ENCODE data around the gene DPF3. TPM values are rescaled to one million over a fixed set of nuclear protein-coding genes. Genes with fewer than 3 reads are reported as not detected.

DPF3 gene
- total and polyA plus RNA-seq, 2 experiments from 2014 or later: 6.8 to 7.9 TPM

- in situ Hi-C loops (cut with MboI): no loop called here
- Histone ChIP-seq H3K27ac (no peak overlapping the region), H3K27me3 (replicated peaks; ENCODE audit: insufficient read depth) (no peaks in the 10 kb centered on the region), H3K9ac (no peak overlapping the region), H4K20me1 (ENCODE audit: insufficient read depth) (no peaks in the 10 kb centered on the region), H3K9me3 (ENCODE audit: low read depth) (no peaks in the 10 kb centered on the region), H3K4me1 (ENCODE audit: insufficient read depth) (peaks cover 23% of the 10 kb centered on the region), H3F3A (ENCODE audit: insufficient read depth) (peaks cover 18% of the 10 kb centered on the region), H3K36me3 (ENCODE audit: low read depth) (0 out of 2 replicates have a peak, but pooled peaks cover 5% of the 10 kb centered on the region), H3K4me2 (ENCODE audit: unreplicated experiment) (no peak overlapping the region), H2AFZ (no peak overlapping the region), H3K9me2 (ENCODE audit: insufficient read depth) (no peaks in the 10 kb centered on the region), H3K79me2 (ENCODE audit: insufficient read depth) (no peaks in the 10 kb centered on the region), H3K4me3 (no peak overlapping the region)
- TF ChIP-seq EZH2 (IDR thresholded peaks at IDR 0.05; ENCODE audit: insufficient read depth, poor library complexity, severe bottlenecking): no peak
- TF ChIP-seq EZH2phosphoT487 (IDR thresholded peaks at IDR 0.05; ENCODE audit: insufficient read depth, low read depth): no peak
- DNase-seq: peak; percentile 35
- WGBS, 2 experiments (ENCODE audit: low coverage in 1 of 2, low lambda C conversion rate in 2 of 2, missing lambda C conversion rate in 2 of 2): 39 to 49% methylated on average over 3 of the region's 3 CpGs
Measured at GRCh38 chr14:72704502-72704901, 189.4 kb downstream of the DPF3 start.

- no peaks in the 10 kb centered on the region for H3K27me3 ChIP-seq (replicated peaks; ENCODE audit: insufficient read depth)
- in situ Hi-C loops (cut with MboI): no loop called here
Measured at GRCh38 chr14:72701605-72702004, 192.3 kb downstream of the DPF3 start.

GRCh38 chr14:72701237-72701565 is 192.7 kb downstream of the DPF3 start:
- Histone ChIP-seq H3K9me3 (ENCODE audit: low read depth) (no peaks in the 10 kb centered on the region), H3K4me1 (ENCODE audit: insufficient read depth) (peaks cover 25% of the 10 kb centered on the region), H3K79me2 (ENCODE audit: insufficient read depth) (no peaks in the 10 kb centered on the region), H2AFZ (no peak overlapping the region), H3K4me3 (no peak overlapping the region), H3K27me3 (replicated peaks; ENCODE audit: insufficient read depth) (no peaks in the 10 kb centered on the region), H3K36me3 (ENCODE audit: low read depth) (no peaks in the 10 kb centered on the region), H3K9ac (peak overlapping the region; percentile 21; the same call in 1 of the 2 replicates), H3K4me2 (ENCODE audit: unreplicated experiment) (no peak overlapping the region), H3K27ac (peak overlapping the region; percentile 96), H3K9me2 (ENCODE audit: insufficient read depth) (no peaks in the 10 kb centered on the region), H3F3A (ENCODE audit: insufficient read depth) (peaks cover 19% of the 10 kb centered on the region), H4K20me1 (ENCODE audit: insufficient read depth) (no peaks in the 10 kb centered on the region)
- in situ Hi-C loops (cut with MboI): no loop called here
- DNase-seq: no peak
- 71 to 78% methylated on average over 5 to 7 of the region's 7 CpGs for WGBS, 2 experiments (ENCODE audit: low coverage in 1 of 2, low lambda C conversion rate in 2 of 2, missing lambda C conversion rate in 2 of 2)
- TF ChIP-seq EZH2phosphoT487 (IDR thresholded peaks at IDR 0.05; ENCODE audit: insufficient read depth, low read depth) (no peak), EZH2 (IDR thresholded peaks at IDR 0.05; ENCODE audit: insufficient read depth, poor library complexity, severe bottlenecking) (no peak)

More at GRCh38 chr14:72701605-72702004, 192.3 kb downstream of the DPF3 start:
- Histone ChIP-seq H3K79me2 (ENCODE audit: insufficient read depth) (no peaks in the 10 kb centered on the region), H3K4me3 (no peak overlapping the region), H3K9me2 (ENCODE audit: insufficient read depth) (no peaks in the 10 kb centered on the region), H3K4me1 (ENCODE audit: insufficient read depth) (peaks cover 25% of the 10 kb centered on the region), H3K9me3 (ENCODE audit: low read depth) (no peaks in the 10 kb centered on the region), H3K27ac (peak overlapping the region; percentile 96), H3K36me3 (ENCODE audit: low read depth) (no peaks in the 10 kb centered on the region), H3F3A (ENCODE audit: insufficient read depth) (peaks cover 19% of the 10 kb centered on the region), H3K4me2 (ENCODE audit: unreplicated experiment) (no peak overlapping the region), H2AFZ (no peak overlapping the region), H3K9ac (peak overlapping the region; percentile 21; the same call in 1 of the 2 replicates), H4K20me1 (ENCODE audit: insufficient read depth) (no peaks in the 10 kb centered on the region)
- 30 to 37% methylated on average over 7 of the region's 7 CpGs for WGBS, 2 experiments (ENCODE audit: low coverage in 1 of 2, low lambda C conversion rate in 2 of 2, missing lambda C conversion rate in 2 of 2)
- DNase-seq: peak; percentile 76
- TF ChIP-seq EZH2phosphoT487 (IDR thresholded peaks at IDR 0.05; ENCODE audit: insufficient read depth, low read depth): no peak

- TF ChIP-seq EZH2 (IDR thresholded peaks at IDR 0.05; ENCODE audit: insufficient read depth, poor library complexity, severe bottlenecking) (no peak), EZH2phosphoT487 (IDR thresholded peaks at IDR 0.05; ENCODE audit: insufficient read depth, low read depth) (no peak)
- Histone ChIP-seq H2AFZ (peak overlapping the region; percentile 63), H3K4me1 (ENCODE audit: insufficient read depth) (peaks cover 25% of the 10 kb centered on the region), H3K9ac (peak overlapping the region; percentile 77), H3K79me2 (ENCODE audit: insufficient read depth) (no peaks in the 10 kb centered on the region), H3K4me3 (no peak overlapping the region), H3K36me3 (ENCODE audit: low read depth) (no peaks in the 10 kb centered on the region), H3K9me2 (ENCODE audit: insufficient read depth) (no peaks in the 10 kb centered on the region), H3K9me3 (ENCODE audit: low read depth) (no peaks in the 10 kb centered on the region), H3K27me3 (replicated peaks; ENCODE audit: insufficient read depth) (no peaks in the 10 kb centered on the region), H4K20me1 (ENCODE audit: insufficient read depth) (no peaks in the 10 kb centered on the region), H3K4me2 (ENCODE audit: unreplicated experiment) (peak overlapping the region; percentile 59), H3F3A (ENCODE audit: insufficient read depth) (peaks cover 19% of the 10 kb centered on the region), H3K27ac (peak overlapping the region; percentile 96)
- in situ Hi-C loops (cut with MboI): no loop called here
- DNase-seq: peak; percentile 72
- 74 to 76% methylated on average over 12 of the region's 12 CpGs for WGBS, 2 experiments (ENCODE audit: low coverage in 1 of 2, low lambda C conversion rate in 2 of 2, missing lambda C conversion rate in 2 of 2)
Measured at GRCh38 chr14:72700338-72701236, 193.3 kb downstream of the DPF3 start.

Measured in GM23248 (cell line).